Stimulated activated effector memory CD8-positive, alpha-beta T cell treated with anti-CD3 and anti-CD28 coated beads, Interleukin-12 subunit alpha, Interleukin-12 subunit beta, amount 100 ng/mL, for 72 hours (primary cell): Measurements from ENCODE around the gene DDAH1.

Experiments used
- ATAC-seq: fragments of 150-1000 bp; cut with Tn5 transposase; 2 replicates; pipeline ENCODE4 v1.10.0; 2021
- DNase-seq, 2 donors: peaks; one replicate each; pipeline ENCODE4 v3.0.0; 2021 to 2022; ENCODE audit warnings: low spot score in 2 of 2
- H3K27ac Mint-ChIP-seq: one replicate; pipeline ENCODE4 v1.8.0; 2022; ENCODE audit warnings: mild to moderate bottlenecking, mixed read lengths
- H3K36me3 Mint-ChIP-seq: one replicate; pipeline ENCODE4 v1.8.0; 2022; ENCODE audit warnings: mild to moderate bottlenecking, mixed read lengths
- H3K4me1 Mint-ChIP-seq: one replicate; pipeline ENCODE4 v1.8.0; 2022; ENCODE audit warnings: mixed read lengths
- H3K4me3 Mint-ChIP-seq: one replicate; pipeline ENCODE4 v1.8.0; 2022; ENCODE audit warnings: mild to moderate bottlenecking, mixed read lengths
- H3K9me3 Mint-ChIP-seq: one replicate; pipeline ENCODE4 v1.8.0; 2022; ENCODE audit warnings: mixed read lengths

The DDAH1 gene

DNA sequence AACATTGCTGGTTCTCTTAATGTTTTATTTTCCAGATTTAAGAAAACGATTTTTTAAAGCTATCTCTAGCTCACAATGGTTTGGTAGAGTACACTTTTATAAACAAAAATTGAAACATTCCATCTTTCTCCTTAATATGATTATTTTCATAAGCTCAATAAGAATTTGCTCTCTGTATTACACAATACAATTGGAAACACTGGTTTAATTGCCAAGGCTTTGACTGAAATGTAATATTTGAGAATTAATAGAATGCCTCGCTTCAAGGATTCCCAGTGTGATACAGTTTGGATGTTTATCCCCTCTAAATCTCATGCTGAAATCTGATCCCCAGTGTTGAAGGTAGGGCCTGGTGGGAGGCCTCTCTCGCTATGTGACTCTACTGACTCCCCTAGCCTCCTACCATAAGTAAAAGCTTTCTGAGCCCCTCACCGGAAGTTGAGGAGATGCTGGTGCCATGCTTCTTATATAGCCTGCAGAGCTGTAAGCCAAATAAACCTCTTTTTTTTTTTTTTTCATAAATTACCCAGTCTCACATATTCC lies 67.4 kb downstream of the DDAH1 start:
- Mint-ChIP-seq H3K9me3 (no peaks in the 10 kb centered on the region), H3K27ac (no peak overlapping the region), H3K36me3 (no peaks in the 10 kb centered on the region), H3K4me3 (no peak overlapping the region), H3K4me1 (no peaks in the 10 kb centered on the region)
- DNase-seq (no peak), ATAC-seq (no peak)

DNA sequence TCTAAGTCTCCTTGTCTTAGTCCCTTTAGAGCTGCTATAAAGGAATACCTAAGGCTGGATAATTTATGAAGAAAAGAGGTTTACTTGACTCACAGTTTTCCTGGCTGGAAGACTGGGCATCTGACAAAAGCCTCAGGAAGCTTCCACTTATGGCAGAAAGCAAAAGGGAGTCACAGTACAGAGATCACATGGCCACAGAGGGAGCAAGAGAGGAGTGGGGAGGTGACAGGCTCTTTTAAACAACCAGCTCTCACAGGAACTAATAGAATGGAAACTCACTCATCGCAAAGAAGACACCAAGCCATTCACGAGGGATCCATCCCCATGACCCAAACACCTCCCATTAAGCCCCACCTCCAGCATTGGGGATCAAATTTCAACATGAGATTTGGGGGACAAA lies 68.8 kb downstream of the DDAH1 start:
- no peaks in the 10 kb centered on the region for H3K4me1 Mint-ChIP-seq
- ATAC-seq: no peak
- no peaks in the 10 kb centered on the region for H3K9me3 Mint-ChIP-seq
- no peak overlapping the region for H3K4me3 Mint-ChIP-seq
- no peak overlapping the region for H3K27ac Mint-ChIP-seq
- no peaks in the 10 kb centered on the region for H3K36me3 Mint-ChIP-seq
- no peak for DNase-seq

DNA sequence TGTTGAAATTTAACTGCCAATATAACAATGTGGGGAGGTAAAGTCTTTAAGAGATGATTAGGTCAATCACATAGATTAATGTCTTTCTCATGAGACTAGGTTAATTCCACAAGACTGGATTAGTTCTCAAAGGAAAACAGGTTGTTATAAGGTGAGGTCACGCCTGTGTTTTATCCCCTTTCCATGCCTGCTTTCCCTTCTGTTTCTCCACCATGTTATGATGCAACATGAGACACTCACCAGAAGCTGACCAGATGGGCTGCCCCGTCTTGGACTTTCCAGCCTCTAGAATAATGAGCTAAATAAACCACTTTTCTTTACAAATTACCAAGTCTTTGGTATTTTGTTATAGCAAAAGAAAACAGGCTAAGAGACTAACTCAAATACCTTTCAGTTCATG lies 70.8 kb downstream of the DDAH1 start:
- no peak overlapping the region for H3K4me3 Mint-ChIP-seq
- no peaks in the 10 kb centered on the region for H3K36me3 Mint-ChIP-seq
- no peaks in the 10 kb centered on the region for H3K4me1 Mint-ChIP-seq
- DNase-seq (no peak), ATAC-seq (no peak)
- no peak overlapping the region for H3K27ac Mint-ChIP-seq
- no peaks in the 10 kb centered on the region for H3K9me3 Mint-ChIP-seq

GRCh38 chr1:85393490-85393889 lies 71.5 kb downstream of the DDAH1 start:
- Mint-ChIP-seq H3K27ac (no peak overlapping the region), H3K4me3 (no peak overlapping the region), H3K9me3 (no peaks in the 10 kb centered on the region), H3K4me1 (no peaks in the 10 kb centered on the region), H3K36me3 (no peaks in the 10 kb centered on the region)
- DNase-seq (no peak), ATAC-seq (no peak)

GRCh38 chr1:85388416-85388815 lies 76.5 kb downstream of the DDAH1 start:
- no peaks in the 10 kb centered on the region for H3K4me1 Mint-ChIP-seq
- no peak overlapping the region for H3K27ac Mint-ChIP-seq
- no peak overlapping the region for H3K4me3 Mint-ChIP-seq
- ATAC-seq: no peak
- H3K9me3 Mint-ChIP-seq: peaks cover 7% of the 10 kb centered on the region
- H3K36me3 Mint-ChIP-seq: no peaks in the 10 kb centered on the region
- no peak for DNase-seq

GRCh38 chr1:85387781-85388180 lies 77.2 kb downstream of the DDAH1 start:
- ATAC-seq (no peak), DNase-seq (no peak)
- H3K36me3 Mint-ChIP-seq: no peaks in the 10 kb centered on the region
- H3K9me3 Mint-ChIP-seq: peaks cover 7% of the 10 kb centered on the region
- H3K27ac Mint-ChIP-seq: no peak overlapping the region
- no peaks in the 10 kb centered on the region for H3K4me1 Mint-ChIP-seq
- H3K4me3 Mint-ChIP-seq: no peak overlapping the region

GRCh38 chr1:85386068-85386722 lies 78.8 kb downstream of the DDAH1 start:
- Mint-ChIP-seq H3K27ac (no peak overlapping the region), H3K36me3 (no peaks in the 10 kb centered on the region), H3K4me3 (no peak overlapping the region), H3K4me1 (no peaks in the 10 kb centered on the region), H3K9me3 (peaks cover 7% of the 10 kb centered on the region)
- ATAC-seq (no peak), DNase-seq (no peak)

DNA sequence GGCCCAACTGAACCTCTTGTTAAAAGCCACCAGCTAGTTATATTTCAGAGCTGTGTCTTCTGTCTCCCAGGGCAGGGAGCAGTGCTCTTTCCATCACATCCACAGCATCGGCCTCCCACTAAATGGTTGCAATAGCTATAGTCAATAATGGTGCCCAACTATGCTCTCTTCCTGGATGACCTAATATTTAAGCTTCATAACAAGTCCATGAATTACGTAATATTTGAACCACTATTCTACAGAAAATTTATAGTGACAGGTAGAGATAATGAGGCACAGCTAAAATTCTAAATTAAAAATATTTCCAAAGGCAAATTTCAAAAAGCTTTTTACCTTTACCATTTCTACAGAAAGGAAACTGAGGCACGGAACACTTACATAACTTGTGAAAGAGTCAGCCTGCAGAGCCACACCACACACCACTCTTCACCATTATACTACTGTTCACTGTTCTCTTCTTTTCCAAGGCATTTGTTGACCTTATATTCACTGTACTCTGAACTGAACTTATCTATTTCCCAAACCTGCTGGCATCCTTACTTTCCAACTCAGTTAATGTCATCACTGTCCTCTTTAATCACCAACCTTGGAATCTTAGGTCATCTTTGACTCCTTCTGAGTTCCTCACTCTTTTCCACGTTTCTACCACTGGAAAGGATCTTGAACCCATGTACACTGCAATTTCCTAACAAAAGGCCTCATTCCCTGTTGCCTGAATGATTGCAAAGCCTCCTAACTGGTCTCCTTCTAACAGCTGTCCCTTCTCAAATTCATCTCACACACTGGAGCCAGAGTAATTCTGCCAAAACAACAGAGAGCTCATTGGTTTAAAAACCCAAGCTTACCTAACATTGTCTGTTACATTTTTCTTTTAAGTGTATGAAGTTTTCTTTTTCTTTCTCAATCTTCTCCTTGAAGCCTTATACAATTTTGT lies 85.5 kb downstream of the DDAH1 start:
- DNase-seq (no peak), ATAC-seq (no peak)
- H3K36me3 Mint-ChIP-seq: no peaks in the 10 kb centered on the region
- no peaks in the 10 kb centered on the region for H3K4me1 Mint-ChIP-seq
- H3K4me3 Mint-ChIP-seq: no peak overlapping the region
- no peak overlapping the region for H3K27ac Mint-ChIP-seq
- H3K9me3 Mint-ChIP-seq: no peaks in the 10 kb centered on the region

GRCh38 chr1:85378534-85378933 lies 86.4 kb downstream of the DDAH1 start:
- Mint-ChIP-seq H3K36me3 (no peaks in the 10 kb centered on the region), H3K27ac (no peak overlapping the region), H3K4me3 (no peak overlapping the region), H3K9me3 (no peaks in the 10 kb centered on the region), H3K4me1 (no peaks in the 10 kb centered on the region)
- DNase-seq (no peak), ATAC-seq (no peak)

GRCh38 chr1:85376356-85376755 lies 88.6 kb downstream of the DDAH1 start:
- H3K4me1 Mint-ChIP-seq: no peaks in the 10 kb centered on the region
- DNase-seq (no peak), ATAC-seq (no peak)
- H3K4me3 Mint-ChIP-seq: no peak overlapping the region
- H3K36me3 Mint-ChIP-seq: no peaks in the 10 kb centered on the region
- H3K27ac Mint-ChIP-seq: no peak overlapping the region
- H3K9me3 Mint-ChIP-seq: no peaks in the 10 kb centered on the region

DNA sequence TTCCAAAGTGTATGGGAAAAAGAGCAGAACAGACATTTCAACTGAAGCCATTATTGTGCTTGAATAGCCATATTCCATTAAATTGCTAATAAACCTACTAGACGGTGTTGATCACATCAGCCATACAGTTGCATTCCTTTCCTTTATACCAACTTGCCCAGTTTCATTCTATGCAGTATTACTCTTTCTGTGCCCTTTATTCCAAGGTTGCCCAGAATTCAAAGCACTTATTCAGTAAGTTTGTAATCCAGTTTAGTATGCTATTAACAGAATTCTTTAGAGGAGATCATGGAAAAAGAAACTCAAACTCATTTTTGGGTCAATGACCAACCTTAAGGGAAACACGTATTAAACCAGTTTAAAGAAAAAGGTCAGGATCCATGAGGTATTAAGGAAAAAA lies 89.5 kb downstream of the DDAH1 start:
- Mint-ChIP-seq H3K4me3 (no peak overlapping the region), H3K27ac (no peak overlapping the region), H3K4me1 (no peaks in the 10 kb centered on the region), H3K9me3 (no peaks in the 10 kb centered on the region), H3K36me3 (no peaks in the 10 kb centered on the region)
- ATAC-seq (no peak), DNase-seq (no peak)

- Mint-ChIP-seq H3K9me3 (no peaks in the 10 kb centered on the region), H3K4me3 (no peak overlapping the region), H3K36me3 (no peaks in the 10 kb centered on the region), H3K4me1 (no peaks in the 10 kb centered on the region), H3K27ac (no peak overlapping the region)
- ATAC-seq: no peak
- DNase-seq: no peak
Measured at GRCh38 chr1:85374160-85374559, 90.8 kb downstream of the DDAH1 start.

- DNase-seq: no peak
- H3K36me3 Mint-ChIP-seq: no peaks in the 10 kb centered on the region
- H3K4me3 Mint-ChIP-seq: no peak overlapping the region
- H3K9me3 Mint-ChIP-seq: no peaks in the 10 kb centered on the region
- no peak overlapping the region for H3K27ac Mint-ChIP-seq
- no peak for ATAC-seq
- H3K4me1 Mint-ChIP-seq: no peaks in the 10 kb centered on the region
Measured at GRCh38 chr1:85373378-85373708, 91.6 kb downstream of the DDAH1 start.

GRCh38 chr1:85372683-85373377 lies 92.1 kb downstream of the DDAH1 start:
- DNase-seq: no peak
- H3K9me3 Mint-ChIP-seq: no peaks in the 10 kb centered on the region
- H3K36me3 Mint-ChIP-seq: no peaks in the 10 kb centered on the region
- H3K4me3 Mint-ChIP-seq: no peak overlapping the region
- ATAC-seq: no peak
- H3K4me1 Mint-ChIP-seq: no peaks in the 10 kb centered on the region
- H3K27ac Mint-ChIP-seq: no peak overlapping the region

GRCh38 chr1:85371021-85371420 lies 93.9 kb downstream of the DDAH1 start:
- Mint-ChIP-seq H3K36me3 (no peaks in the 10 kb centered on the region), H3K4me3 (no peak overlapping the region), H3K9me3 (no peaks in the 10 kb centered on the region), H3K27ac (no peak overlapping the region), H3K4me1 (no peaks in the 10 kb centered on the region)
- ATAC-seq: no peak
- DNase-seq: no peak
